Measurements from ENCODE around the gene CAMKV.

Gene CAMKV

GRCh38 chr3:49840388-49840787 lies 29.3 kb downstream of the CAMKV start:
- TF ChIP-seq CTCF (IDR thresholded peaks at IDR 0.05): no peak

- peak; percentile 97 for TF ChIP-seq CTCF (IDR thresholded peaks at IDR 0.05)
Measured at GRCh38 chr3:49839193-49839809, 30.4 kb downstream of the CAMKV start.

- no peak for TF ChIP-seq CTCF (IDR thresholded peaks at IDR 0.05)
Measured at GRCh38 chr3:49831341-49831740, 38.4 kb downstream of the CAMKV start.

- TF ChIP-seq CTCF (IDR thresholded peaks at IDR 0.05): no peak
Measured at GRCh38 chr3:49826016-49826415, 43.7 kb downstream of the CAMKV start.

- TF ChIP-seq CTCF (IDR thresholded peaks at IDR 0.05): no peak
Measured at GRCh38 chr3:49813497-49814174, 56.1 kb downstream of the CAMKV start, which contains the start of gene UBA7. TSS of gene UBA7 (minus strand) at chr3:49813953. CDS start at chr3:49813787, 166 bp downstream.

GRCh38 chr3:49812916-49813496 lies 56.7 kb downstream of the CAMKV start:
- no peak for TF ChIP-seq CTCF (IDR thresholded peaks at IDR 0.05)
